Peyer's patch (tissue), 4 donors: ENCODE measurements around the gene FAS. TPM values are rescaled to one million over a fixed set of nuclear protein-coding genes. Genes with fewer than 3 reads are reported as not detected.

Experiments used
- DNase-seq, 3 donors: peaks; one replicate each; pipeline ENCODE4 v3.0.0-alpha.2; 2017 to 2019
- H3K27ac ChIP-seq, 4 donors: fragments of 200-600 bp; sonication (generic); one replicate each; pipeline ENCODE4 v1.5.1; 2016 to 2019
- H3K27me3 ChIP-seq, 2 donors: fragments of 200-600 bp; sonication (generic); one replicate each; pipeline ENCODE4 v1.5.1; 2019
- H3K36me3 ChIP-seq, 3 donors: fragments of 200-600 bp; sonication (generic); one replicate each; pipeline ENCODE4 v1.5.1; 2016 to 2019
- H3K4me1 ChIP-seq, 4 donors: fragments of 200-600 bp; sonication (generic); one replicate each; pipeline ENCODE4 v1.5.1; 2016 to 2019
- H3K4me3 ChIP-seq, 4 donors: fragments of 200-600 bp; sonication (generic); 1 replicate in 3 of 4; 2 replicates in 1 of 4; pipeline ENCODE4 v1.5.1; 2016 to 2019; ENCODE audit warnings: mild to moderate bottlenecking in 1 of 4
- H3K9me3 ChIP-seq, 4 donors: fragments of 200-600 bp; sonication (generic); one replicate each; pipeline ENCODE4 v1.5.1; 2016 to 2019; ENCODE audit warnings: mild to moderate bottlenecking in 1 of 4
- CTCF ChIP-seq, 6 experiments: fragments of 450-650 bp in 4 of 6; fragments of 200-600 bp in 2 of 6; sonication (generic) in 1 of 6; IDR thresholded peaks; one replicate each; pipeline ENCODE4 v1.5.1; 2017 to 2019; ENCODE audit warnings: antibody characterized with exemption in 6 of 6, mild to moderate bottlenecking in 3 of 6, moderate library complexity in 1 of 6
- POLR2A ChIP-seq, 2 donors: fragments of 450-650 bp; IDR thresholded peaks; one replicate each; pipeline ENCODE4 v1.5.1; 2017; ENCODE audit warnings: antibody characterized with exemption in 2 of 2, mild to moderate bottlenecking in 2 of 2, moderate library complexity in 2 of 2
- total RNA-seq, 4 donors: library from RNA; depleted of rRNA; stranded (reverse); fragments of >200 nt; gene quantifications; one replicate each; pipeline ENCODE4 v1.1.0, GENCODE V29; 2016

The FAS gene
- total RNA-seq, 4 donors from 2014 or later: 25.9 to 81.7 (median 29.2) TPM

DNA sequence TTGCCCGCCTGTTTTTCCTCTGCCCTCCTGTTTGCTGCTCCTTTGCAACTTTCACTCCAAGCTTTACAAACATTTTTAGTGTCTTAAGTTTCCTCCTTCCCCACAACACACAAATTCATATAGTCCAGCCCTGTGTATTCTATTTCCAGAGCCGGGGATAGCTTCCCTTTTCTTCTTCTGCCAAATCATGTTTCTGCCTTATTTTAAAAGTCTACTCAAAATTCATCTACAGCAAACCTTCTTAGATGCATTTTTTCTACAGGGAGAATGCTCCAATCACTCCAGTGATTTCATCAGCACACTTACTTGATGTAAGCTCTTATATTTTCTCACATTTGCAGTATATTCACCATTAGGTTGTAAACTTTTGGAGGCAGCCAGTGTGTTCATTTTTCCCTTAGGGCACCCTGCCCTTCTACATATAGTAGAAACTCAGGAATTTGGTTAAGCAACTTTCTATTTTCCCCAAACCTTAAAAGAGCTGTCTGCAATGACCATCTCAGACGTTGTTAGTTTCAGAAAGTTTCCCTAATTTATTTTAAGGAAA lies 25.7 kb upstream of the FAS start:
- Histone ChIP-seq H3K27ac (no peak overlapping the region), H3K4me1 (peaks cover 0 to 3% (median 0%) of the 10 kb centered on the region in 4 donors), H3K27me3 (no peaks in the 10 kb centered on the region), H3K4me3 (no peak overlapping the region), H3K36me3 (no peaks in the 10 kb centered on the region), H3K9me3 (no peaks in the 10 kb centered on the region)
- no peak for DNase-seq
- no peak for TF ChIP-seq POLR2A (IDR thresholded peaks at IDR 0.05)
- no peak for TF ChIP-seq CTCF (IDR thresholded peaks at IDR 0.05)

GRCh38 chr10:88966797-88967196 lies 23.8 kb upstream of the FAS start:
- no peak overlapping the region for H3K27ac ChIP-seq
- no peaks in the 10 kb centered on the region for H3K4me1 ChIP-seq
- H3K36me3 ChIP-seq: no peaks in the 10 kb centered on the region
- TF ChIP-seq CTCF (IDR thresholded peaks at IDR 0.05): no peak
- no peak for TF ChIP-seq POLR2A (IDR thresholded peaks at IDR 0.05)
- H3K27me3 ChIP-seq: no peaks in the 10 kb centered on the region
- H3K4me3 ChIP-seq: no peak overlapping the region
- DNase-seq: no peak
- no peaks in the 10 kb centered on the region for H3K9me3 ChIP-seq

DNA sequence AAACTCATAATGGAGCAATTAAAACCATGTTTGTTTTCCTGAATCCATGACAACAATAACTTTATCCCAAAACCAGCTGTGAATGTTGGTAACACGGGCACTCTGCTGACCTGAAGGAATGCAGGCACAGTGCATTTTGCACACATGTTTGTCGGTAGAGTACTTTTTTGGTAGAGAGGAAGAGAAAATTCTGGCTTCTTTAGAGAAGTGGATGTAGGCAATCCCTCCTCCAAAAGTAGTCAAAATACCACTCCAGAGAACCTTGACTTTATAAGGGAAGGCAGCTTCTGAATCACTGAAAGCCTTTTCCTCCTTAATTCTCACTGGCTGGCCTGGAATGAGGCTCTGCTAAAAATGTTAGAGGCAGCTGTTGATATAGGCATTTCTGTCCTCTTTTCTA lies 22.2 kb upstream of the FAS start:
- DNase-seq: no peak
- no peaks in the 10 kb centered on the region for H3K36me3 ChIP-seq
- TF ChIP-seq CTCF (IDR thresholded peaks at IDR 0.05) (no peak), POLR2A (IDR thresholded peaks at IDR 0.05) (no peak)
- no peak overlapping the region for H3K4me3 ChIP-seq
- no peaks in the 10 kb centered on the region for H3K4me1 ChIP-seq
- no peaks in the 10 kb centered on the region for H3K27me3 ChIP-seq
- H3K27ac ChIP-seq: no peak overlapping the region
- H3K9me3 ChIP-seq: no peaks in the 10 kb centered on the region

DNA sequence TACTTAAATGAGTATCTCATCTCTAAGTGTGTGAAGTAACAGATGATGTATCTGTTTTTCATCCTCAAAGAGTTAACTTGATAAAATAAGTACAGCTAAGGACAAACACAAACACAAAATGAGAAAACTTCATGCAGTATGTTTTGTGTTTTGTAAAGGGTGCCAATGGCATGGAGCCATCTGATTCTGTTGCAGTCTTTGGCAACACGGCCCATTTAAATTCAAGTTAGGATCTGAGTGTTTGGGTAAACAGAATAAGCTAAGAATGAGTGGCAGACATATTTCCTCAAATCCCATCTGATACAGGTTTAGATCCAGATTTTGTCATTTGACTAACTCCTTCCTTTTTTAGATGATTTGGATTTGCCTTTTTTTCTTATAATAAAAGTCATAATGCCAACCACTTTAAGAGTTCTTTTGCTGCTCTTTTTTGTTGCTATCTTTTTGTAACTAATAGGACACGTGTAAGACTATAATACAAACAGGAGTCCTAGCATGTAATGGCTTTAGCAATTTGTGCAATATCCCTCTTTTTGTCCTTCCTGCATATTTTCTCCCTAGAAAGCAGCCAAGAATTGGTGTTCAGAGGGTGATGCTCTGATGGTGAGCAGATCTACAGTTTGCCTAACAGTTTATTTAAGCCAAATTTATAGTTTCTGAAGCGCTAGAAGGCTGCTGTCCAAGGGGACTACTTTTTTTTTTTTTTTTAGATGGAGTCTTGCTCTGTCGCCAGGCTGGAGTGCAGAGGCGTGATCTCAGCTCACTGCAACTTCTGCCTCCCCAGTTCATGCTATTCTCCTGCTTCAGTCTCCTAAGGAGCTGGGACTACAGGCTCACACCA lies 19.2 kb upstream of the FAS start:
- no peak for DNase-seq
- Histone ChIP-seq H3K27ac (peak overlapping the region in 2 of 4 donors; percentile 28 to 52), H3K4me1 (peaks cover 0 to 13% (median 0%) of the 10 kb centered on the region in 4 donors)

GRCh38 chr10:88974012-88974411 lies 16.6 kb upstream of the FAS start:
- no peak for TF ChIP-seq POLR2A (IDR thresholded peaks at IDR 0.05)
- no peak for TF ChIP-seq CTCF (IDR thresholded peaks at IDR 0.05)
- Histone ChIP-seq H3K27me3 (no peaks in the 10 kb centered on the region), H3K27ac (peak overlapping the region in 1 of 4 donors; percentile 72), H3K4me3 (no peak overlapping the region), H3K4me1 (peaks cover 0 to 13% (median 0%) of the 10 kb centered on the region in 4 donors), H3K36me3 (no peaks in the 10 kb centered on the region), H3K9me3 (no peaks in the 10 kb centered on the region)
- DNase-seq: no peak

More for the DNA sequence above, 19.2 kb upstream of the FAS start:
- H3K36me3 ChIP-seq: no peaks in the 10 kb centered on the region
- TF ChIP-seq POLR2A (IDR thresholded peaks at IDR 0.05): no peak
- TF ChIP-seq CTCF (IDR thresholded peaks at IDR 0.05): no peak
- H3K4me3 ChIP-seq: no peak overlapping the region
- no peaks in the 10 kb centered on the region for H3K27me3 ChIP-seq
- H3K9me3 ChIP-seq: no peaks in the 10 kb centered on the region
